ENCODE results near the gene FOXL3.

GRCh38 chr7:318878-319661 lies 29.1 kb downstream of the FOXL3 start:
- TF ChIP-seq CTCF (conservative IDR thresholded peaks at IDR 0.05; ENCODE audit: low read depth in 2 of 2) (no peak), EZH2phosphoT487 (IDR thresholded peaks at IDR 0.05; ENCODE audit: unreplicated experiment) (no peak), EZH2 (IDR thresholded peaks at IDR 0.05; ENCODE audit: low read depth, unreplicated experiment) (no peak), REST (IDR thresholded peaks at IDR 0.05; ENCODE audit: unreplicated experiment) (no peak), POLR2AphosphoS5 (IDR thresholded peaks at IDR 0.05; ENCODE audit: low read depth) (no peak)

All from GM23338 (cell line).